H9 (cell line): ENCODE data around the gene PTP4A2. TPM values are rescaled to one million over a fixed set of nuclear protein-coding genes. Genes with fewer than 3 reads are reported as not detected.

Experiments used
- DNase-seq: peaks from one replicate; pipeline ENCODE4 v3.0.0-alpha.2; 2017
- H2AFZ ChIP-seq: one replicate; pipeline ENCODE4 v1.6.1; 2013; ENCODE audit warnings: mild to moderate bottlenecking, low read length, control low read depth, moderate library complexity
- H2AK5ac ChIP-seq: 2 replicates; pipeline ENCODE4 v1.6.1; 2013; ENCODE audit warnings: low read length, control low read depth, mixed read lengths; ENCODE audit not compliant: insufficient read length
- H2BK120ac ChIP-seq: one replicate; pipeline ENCODE4 v1.6.1; 2013; ENCODE audit warnings: low read depth, mild to moderate bottlenecking, low read length, control low read depth, inconsistent platforms; ENCODE audit not compliant: poor library complexity, severe bottlenecking
- H2BK12ac ChIP-seq: 2 replicates; pipeline ENCODE4 v1.6.1; 2013; ENCODE audit warnings: low read length, control low read depth, mixed read lengths, low read depth; ENCODE audit not compliant: insufficient read length
- H2BK15ac ChIP-seq: 2 replicates; pipeline ENCODE4 v1.6.1; 2013; ENCODE audit warnings: low read depth, low read length, control low read depth
- H2BK20ac ChIP-seq: one replicate; pipeline ENCODE4 v1.6.1; 2013; ENCODE audit warnings: low read depth, mild to moderate bottlenecking, low read length, control low read depth, inconsistent platforms; ENCODE audit not compliant: poor library complexity, severe bottlenecking
- H2BK5ac ChIP-seq: 2 replicates; pipeline ENCODE4 v1.6.1; 2013; ENCODE audit warnings: low read length, control low read depth, mixed read lengths; ENCODE audit not compliant: insufficient read length
- H3K14ac ChIP-seq: 2 replicates; pipeline ENCODE4 v1.6.1; 2013; ENCODE audit warnings: low read length, control low read depth; ENCODE audit not compliant: insufficient read depth
- H3K18ac ChIP-seq: 2 replicates; pipeline ENCODE4 v1.6.1; 2013; ENCODE audit warnings: low read depth, mild to moderate bottlenecking, mixed read lengths, low read length, control low read depth; ENCODE audit not compliant: insufficient read length
- H3K23ac ChIP-seq: 2 replicates; pipeline ENCODE4 v1.6.1; 2013; ENCODE audit warnings: low read length, control low read depth, mixed read lengths, low read depth; ENCODE audit not compliant: insufficient read length
- H3K23me2 ChIP-seq: 2 replicates; pipeline ENCODE4 v1.6.1; 2013; ENCODE audit warnings: low read depth, mild to moderate bottlenecking, mixed read lengths, low read length, control low read depth; ENCODE audit not compliant: insufficient read length, poor library complexity, severe bottlenecking
- H3K27ac ChIP-seq: 2 replicates; pipeline ENCODE4 v1.5.1; 2013; ENCODE audit warnings: low read length, control low read depth, mixed read lengths, low read depth; ENCODE audit not compliant: insufficient read length
- H3K27me3 ChIP-seq: 2 replicates; pipeline ENCODE4 v1.6.1; 2013; ENCODE audit warnings: low read length, control low read depth, inconsistent platforms; ENCODE audit not compliant: insufficient read depth
- H3K4ac ChIP-seq: 2 replicates; pipeline ENCODE4 v1.6.1; 2013; ENCODE audit warnings: low read depth, mild to moderate bottlenecking, control low read depth, inconsistent platforms, low read length, moderate library complexity
- H3K4me1 ChIP-seq: 2 replicates; pipeline ENCODE4 v1.6.1; 2013; ENCODE audit warnings: low read length, control low read depth, inconsistent platforms; ENCODE audit not compliant: insufficient read depth
- H3K4me2 ChIP-seq: 2 replicates; pipeline ENCODE4 v1.6.1; 2013; ENCODE audit warnings: low read length, control low read depth, mixed read lengths; ENCODE audit not compliant: insufficient read length, insufficient read depth
- H3K56ac ChIP-seq: 2 replicates; pipeline ENCODE4 v1.6.1; 2013; ENCODE audit warnings: low read depth, mild to moderate bottlenecking, mixed read lengths, low read length, control low read depth; ENCODE audit not compliant: insufficient read length
- H3K79me1 ChIP-seq: 2 replicates; pipeline ENCODE4 v1.6.1; 2013; ENCODE audit warnings: low read depth, mild to moderate bottlenecking, moderate library complexity, low read length, control low read depth, inconsistent platforms; ENCODE audit not compliant: insufficient read depth, poor library complexity, severe bottlenecking
- H3K79me2 ChIP-seq: 2 replicates; pipeline ENCODE4 v1.6.1; 2013; ENCODE audit warnings: low read length, control low read depth, inconsistent platforms; ENCODE audit not compliant: insufficient read depth
- H3K9ac ChIP-seq: 2 replicates; pipeline ENCODE4 v1.6.1; 2013; ENCODE audit warnings: low read length, control low read depth, mixed read lengths; ENCODE audit not compliant: insufficient read length; ENCODE audit errors: extremely low read depth
- H3K9me3 ChIP-seq: one replicate; pipeline ENCODE4 v1.6.1; 2013; ENCODE audit warnings: low read depth, low read length, inconsistent platforms; ENCODE audit not compliant: control insufficient read depth
- H3T11ph ChIP-seq: one replicate; pipeline ENCODE4 v1.6.1; 2013; ENCODE audit warnings: mild to moderate bottlenecking, low read length, control low read depth, inconsistent platforms
- H4K20me1 ChIP-seq: one replicate; pipeline ENCODE4 v1.6.1; 2013; ENCODE audit not compliant: control insufficient read depth, insufficient read length, insufficient read depth
- H4K5ac ChIP-seq: 2 replicates; pipeline ENCODE4 v1.6.1; 2013; ENCODE audit warnings: low read depth, mild to moderate bottlenecking, mixed read lengths, low read length, control low read depth; ENCODE audit not compliant: insufficient read length
- H4K8ac ChIP-seq: replicated peaks from 2 replicates; pipeline ENCODE4 v1.6.1; 2013; ENCODE audit warnings: low read length, control low read depth, mixed read lengths, low read depth; ENCODE audit not compliant: insufficient read length
- H4K91ac ChIP-seq: 2 replicates; pipeline ENCODE4 v1.6.1; 2013; ENCODE audit warnings: low read depth, mild to moderate bottlenecking, moderate library complexity, mixed read lengths, low read length, control low read depth; ENCODE audit not compliant: insufficient read length
- H3K27ac Mint-ChIP-seq, 3 experiments: 2 replicates in 2 of 3; 3 replicates in 1 of 3; pipeline ENCODE4 v1.8.0; 2020 to 2021; ENCODE audit warnings: mixed read lengths in 3 of 3, mild to moderate bottlenecking in 1 of 3, moderate library complexity in 1 of 3
- H3K27me3 Mint-ChIP-seq: 2 replicates; pipeline ENCODE4 v1.8.0; 2021; ENCODE audit warnings: low read depth, mild to moderate bottlenecking, moderate library complexity, mixed read lengths
- H3K36me3 Mint-ChIP-seq, 3 experiments: 2 replicates in 2 of 3; 3 replicates in 1 of 3; pipeline ENCODE4 v1.8.0; 2020 to 2021; ENCODE audit warnings: low read depth in 3 of 3, mixed read lengths in 3 of 3; ENCODE audit not compliant: insufficient read depth in 1 of 3
- H3K4me1 Mint-ChIP-seq, 2 experiments: 2 replicates each; pipeline ENCODE4 v1.8.0; 2020; ENCODE audit warnings: mixed read lengths in 2 of 2
- H3K4me3 Mint-ChIP-seq, 2 experiments: 2 replicates in 1 of 2; 3 replicates in 1 of 2; pipeline ENCODE4 v1.8.0; 2020 to 2021; ENCODE audit warnings: mild to moderate bottlenecking in 2 of 2, mixed read lengths in 2 of 2, moderate library complexity in 1 of 2
- H3K9me3 Mint-ChIP-seq, 2 experiments: 2 replicates in 1 of 2; 3 replicates in 1 of 2; pipeline ENCODE4 v1.8.0; 2020; ENCODE audit warnings: mild to moderate bottlenecking in 2 of 2, mixed read lengths in 2 of 2, moderate library complexity in 1 of 2
- WGBS: extraction: QIAGEN DNeasy Blood & Tissue Kit; methylation state at CpG from one replicate; pipeline ENCODE4 v1.1.7; 2013; ENCODE audit warnings: missing lambda C conversion rate, low lambda C conversion rate, mixed read lengths; ENCODE audit not compliant: insufficient read length; ENCODE audit errors: extremely low coverage; 5-methylcytosine and 5-hydroxymethylcytosine counted together
- total RNA-seq: library from RNA; stranded (reverse); gene quantifications from 2 replicates; pipeline ENCODE4 v1.2.1, GENCODE V29; 2021
- TF ChIP-seq, protein P1 (sequence below): fragments of 200-600 bp; sonication (generic); conservative IDR thresholded peaks from 3 replicates; pipeline ENCODE4 v1.8.0; 2021; ENCODE audit warnings: antibody characterized with exemption, mild to moderate bottlenecking

PTP4A2 gene
- total RNA-seq, 1 experiment from 2014 or later = 192 TPM

DNA sequence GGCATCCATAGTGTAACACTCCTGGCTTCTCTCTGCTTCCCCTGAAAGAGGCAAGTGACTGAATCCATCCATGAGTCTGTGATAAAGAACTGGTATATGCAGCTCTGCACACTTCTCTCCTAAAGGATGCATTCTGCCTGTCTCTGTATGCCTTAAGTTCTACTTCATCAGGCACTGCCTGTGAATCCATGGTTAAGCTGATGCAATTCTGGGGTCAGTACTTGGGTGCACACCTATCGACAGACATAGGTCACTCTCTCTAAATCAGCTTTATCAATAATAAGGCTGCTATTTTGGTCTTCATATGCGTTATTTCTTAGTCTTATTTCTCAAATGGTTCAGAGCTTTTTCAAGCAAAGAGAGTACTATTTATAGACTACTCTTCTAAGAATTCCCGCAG is 32.7 kb upstream of the PTP4A2 start:
- no peak overlapping the region for H2AFZ ChIP-seq
- H3K14ac ChIP-seq = no peak overlapping the region
- H2BK5ac ChIP-seq = no peak overlapping the region
- H3K56ac ChIP-seq = no peak overlapping the region
- H3K36me3 Mint-ChIP-seq = no peaks in the 10 kb centered on the region
- H3K23ac ChIP-seq = no peak overlapping the region
- H4K5ac ChIP-seq = no peak overlapping the region
- no peak overlapping the region for H2BK20ac ChIP-seq
- H3K9me3 ChIP-seq = no peaks in the 10 kb centered on the region
- peaks cover 5% of the 10 kb centered on the region for H3K27me3 Mint-ChIP-seq
- H3K4me3 Mint-ChIP-seq = no peak overlapping the region
- H3K27ac ChIP-seq = no peak overlapping the region
- H3K27me3 ChIP-seq = no peaks in the 10 kb centered on the region
- H4K20me1 ChIP-seq = no peaks in the 10 kb centered on the region
- no CpG with 5 or more reads among the region's 3 CpGs for WGBS
- no peak overlapping the region for H3K4me2 ChIP-seq
- H2BK12ac ChIP-seq = no peak overlapping the region
- TF ChIP-seq, protein P1, sequence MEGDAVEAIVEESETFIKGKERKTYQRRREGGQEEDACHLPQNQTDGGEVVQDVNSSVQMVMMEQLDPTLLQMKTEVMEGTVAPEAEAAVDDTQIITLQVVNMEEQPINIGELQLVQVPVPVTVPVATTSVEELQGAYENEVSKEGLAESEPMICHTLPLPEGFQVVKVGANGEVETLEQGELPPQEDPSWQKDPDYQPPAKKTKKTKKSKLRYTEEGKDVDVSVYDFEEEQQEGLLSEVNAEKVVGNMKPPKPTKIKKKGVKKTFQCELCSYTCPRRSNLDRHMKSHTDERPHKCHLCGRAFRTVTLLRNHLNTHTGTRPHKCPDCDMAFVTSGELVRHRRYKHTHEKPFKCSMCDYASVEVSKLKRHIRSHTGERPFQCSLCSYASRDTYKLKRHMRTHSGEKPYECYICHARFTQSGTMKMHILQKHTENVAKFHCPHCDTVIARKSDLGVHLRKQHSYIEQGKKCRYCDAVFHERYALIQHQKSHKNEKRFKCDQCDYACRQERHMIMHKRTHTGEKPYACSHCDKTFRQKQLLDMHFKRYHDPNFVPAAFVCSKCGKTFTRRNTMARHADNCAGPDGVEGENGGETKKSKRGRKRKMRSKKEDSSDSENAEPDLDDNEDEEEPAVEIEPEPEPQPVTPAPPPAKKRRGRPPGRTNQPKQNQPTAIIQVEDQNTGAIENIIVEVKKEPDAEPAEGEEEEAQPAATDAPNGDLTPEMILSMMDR = no peak
- no peaks in the 10 kb centered on the region for H3K23me2 ChIP-seq
- H2AK5ac ChIP-seq = no peak overlapping the region
- DNase-seq = no peak
- no peak overlapping the region for H3T11ph ChIP-seq
- no peak overlapping the region for H2BK120ac ChIP-seq
- no peaks in the 10 kb centered on the region for H3K79me1 ChIP-seq
- H2BK15ac ChIP-seq = no peak overlapping the region
- H3K4me1 ChIP-seq = no peaks in the 10 kb centered on the region
- no peaks in the 10 kb centered on the region for H3K4me1 Mint-ChIP-seq
- no peak overlapping the region for H3K9ac ChIP-seq
- no peak overlapping the region for H3K18ac ChIP-seq
- peak overlapping the region in 1 of 3 experiments; percentile 54; a peak in 1 of 7 replicates for H3K27ac Mint-ChIP-seq
- H4K91ac ChIP-seq = no peak overlapping the region
- H3K79me2 ChIP-seq = no peaks in the 10 kb centered on the region
- no peak overlapping the region for H3K4ac ChIP-seq
- no peak overlapping the region for H4K8ac ChIP-seq
- H3K9me3 Mint-ChIP-seq = no peaks in the 10 kb centered on the region
